GM18951 (cell line): ENCODE data around the gene HSPB2.

Experiments used
- POLR2A ChIP-seq: IDR thresholded peaks from 4 replicates; pipeline ENCODE4 v1.6.1; 2011; ENCODE audit warnings: mild to moderate bottlenecking; ENCODE audit not compliant: insufficient read length, insufficient read depth; ENCODE audit errors: extremely low read depth
- in situ Hi-C: fragments of 300-500 bp; cut with MboI; formaldehyde crosslinking; loops from one replicate; pipeline ENCODE4 v1.12.0; 2022; ENCODE audit warnings: low sequenced_read_pairs, mixed read lengths, inconsistent platforms; ENCODE audit not compliant: unreplicated experiment

Gene HSPB2

DNA sequence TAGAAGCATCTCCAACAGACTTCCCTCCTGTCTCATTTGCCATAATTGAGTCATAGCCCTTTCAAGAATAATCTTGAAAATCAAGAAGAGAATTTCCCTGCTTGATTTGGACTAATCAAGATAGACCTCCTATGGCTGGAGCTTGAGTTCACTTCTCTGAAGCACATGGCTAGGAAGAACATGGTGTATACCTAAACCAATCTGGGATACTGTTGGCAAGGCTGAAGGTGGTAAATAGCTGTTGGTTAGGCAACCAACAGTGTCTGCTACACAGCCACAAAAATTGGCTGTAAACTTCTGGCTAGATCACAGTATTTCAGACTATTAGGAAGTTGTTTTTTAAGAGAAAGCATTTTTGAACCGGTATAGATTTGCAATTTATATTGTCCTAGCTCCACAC is 5.9 kb upstream of the HSPB2 start:
- TF ChIP-seq POLR2A, result no peak
- in situ Hi-C loops, result no loop called here

DNA sequence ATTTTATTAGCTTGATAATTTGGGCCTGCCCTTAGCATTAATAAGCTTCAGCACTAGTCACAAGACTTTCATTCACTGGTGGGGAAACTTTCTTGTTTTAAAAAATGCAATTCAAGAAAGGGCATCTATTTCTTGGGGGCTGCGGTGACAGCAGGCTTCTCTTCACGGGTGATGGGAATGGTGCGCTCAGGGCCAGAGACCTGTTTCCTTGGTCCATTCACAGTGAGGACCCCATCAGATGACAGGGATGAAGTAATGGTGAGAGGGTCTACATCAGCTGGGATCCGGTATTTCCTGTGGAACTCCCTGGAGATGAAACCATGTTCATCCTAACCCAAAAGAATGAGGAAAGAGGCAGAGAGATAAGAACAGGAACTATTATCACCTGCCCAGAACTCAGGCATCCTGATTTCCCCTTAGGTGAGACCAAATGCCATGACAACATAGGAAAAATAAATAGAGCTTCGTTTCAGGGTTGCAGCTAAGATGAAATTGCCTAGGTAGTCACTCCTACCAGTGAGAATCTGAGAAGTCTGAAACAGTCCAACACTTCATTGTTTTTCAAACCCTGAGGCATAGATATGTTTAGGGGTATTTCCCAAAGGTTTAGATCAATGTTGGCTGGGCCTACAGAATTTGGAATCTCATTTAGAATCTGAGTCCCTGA is 3.8 kb upstream of the HSPB2 start:
- TF ChIP-seq POLR2A, result no peak

DNA sequence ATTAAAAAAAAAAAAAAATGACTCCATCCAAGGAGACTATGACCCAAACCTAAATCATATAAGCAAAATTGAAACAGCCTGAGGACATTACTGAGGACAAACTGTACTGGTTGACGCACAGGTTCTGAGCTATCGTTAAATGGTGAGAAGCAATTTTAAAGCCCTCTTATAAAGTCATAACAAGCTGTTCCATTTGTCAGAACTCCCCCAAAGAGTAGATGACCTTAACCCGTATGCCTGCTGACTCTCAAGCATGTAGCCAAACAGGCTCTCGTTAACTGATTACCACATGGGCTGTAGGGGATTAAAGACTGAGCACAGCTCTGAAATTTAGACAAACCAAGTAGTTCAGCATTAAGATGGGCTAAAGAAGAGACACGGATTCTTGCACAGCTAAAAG is 3.2 kb upstream of the HSPB2 start:
- in situ Hi-C loops, result no loop called here

More for the DNA sequence above, 3.8 kb upstream of the HSPB2 start:
- in situ Hi-C loops, result no loop called here

DNA sequence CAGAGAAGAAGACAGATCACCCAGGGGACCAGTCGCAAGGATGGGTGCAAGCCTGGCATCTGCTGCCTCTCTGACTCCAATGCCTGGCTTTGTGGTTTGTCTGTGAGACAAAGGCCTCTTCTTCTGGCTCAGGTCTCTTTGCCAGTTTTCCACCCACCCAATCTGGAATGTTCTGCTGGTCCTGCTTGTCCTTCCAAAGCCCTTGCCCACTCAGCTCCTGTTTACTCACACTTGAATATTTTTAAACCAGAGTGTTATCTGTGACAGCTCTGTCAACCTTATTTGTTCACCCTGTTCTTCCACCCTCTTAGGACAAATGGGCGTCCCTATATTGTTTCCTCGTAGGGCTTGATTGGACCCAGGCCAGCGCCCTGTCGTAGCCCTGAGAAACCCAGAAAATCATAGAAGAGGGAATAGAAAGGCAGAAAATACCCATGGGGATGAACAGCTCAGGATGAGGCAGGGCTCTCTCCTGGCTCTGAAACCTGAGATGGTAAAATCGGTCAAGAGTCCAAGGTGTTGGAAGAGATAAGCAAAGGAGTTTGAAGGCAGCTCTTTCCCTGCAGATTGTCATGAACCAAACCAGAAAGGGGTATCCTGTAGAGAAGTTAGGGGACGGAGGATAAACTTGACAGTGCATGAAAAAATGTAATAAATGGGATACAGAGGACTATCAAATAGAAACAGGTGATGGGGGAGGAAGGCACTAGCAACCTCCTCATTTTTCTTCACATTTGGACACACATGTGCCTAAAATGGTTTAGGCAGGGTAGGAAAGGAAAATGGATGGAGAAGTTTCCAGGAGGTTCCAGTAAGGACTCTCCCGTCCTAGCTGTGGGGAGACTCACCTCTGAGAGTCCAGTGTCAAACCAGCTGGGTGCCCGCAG is 1.6 kb upstream of the HSPB2 start:
- TF ChIP-seq POLR2A, result no peak
- in situ Hi-C loops, result no loop called here

More for the DNA sequence above, 3.2 kb upstream of the HSPB2 start:
- TF ChIP-seq POLR2A, result no peak

DNA sequence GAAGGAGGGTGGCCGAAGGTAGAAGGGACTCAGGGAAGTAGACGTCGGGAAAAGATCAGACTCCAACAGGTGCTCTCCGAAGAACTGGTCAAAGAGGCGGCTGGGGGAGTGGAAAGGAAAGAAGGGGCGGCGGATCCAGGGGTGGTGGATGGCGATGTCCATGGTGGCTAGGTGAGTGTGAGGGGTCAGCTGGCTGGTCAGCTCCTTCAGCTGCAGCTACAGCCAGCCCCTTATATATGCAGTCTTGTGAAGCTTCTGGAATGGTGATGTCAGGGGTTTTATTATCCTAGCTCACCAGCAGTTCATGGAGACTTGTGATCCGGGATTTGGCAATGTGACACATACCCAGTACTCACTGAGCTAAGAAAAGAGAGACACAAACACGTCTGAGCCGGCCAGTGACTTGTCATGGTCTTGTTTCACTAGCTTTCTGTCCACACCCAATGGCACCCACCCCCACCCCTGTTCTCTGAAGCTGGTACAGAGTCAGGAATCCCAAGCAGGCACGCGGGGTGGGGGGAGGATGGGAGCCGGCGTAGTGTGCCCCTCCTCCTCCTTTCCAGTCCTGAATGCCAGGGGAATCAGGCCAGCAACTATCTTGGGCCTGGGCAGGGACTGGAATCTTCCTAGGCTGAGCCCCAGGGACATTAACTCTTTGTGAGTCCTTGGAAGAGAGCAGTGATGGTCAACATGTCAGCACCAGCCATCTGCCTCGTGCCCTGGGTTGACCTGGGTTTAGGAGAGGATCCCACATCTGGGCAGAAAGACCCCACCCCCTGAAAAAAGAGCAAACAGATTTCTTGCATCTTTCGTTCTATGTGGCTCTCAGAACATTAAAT is 752 bp upstream of the HSPB2 start, which contains the start of gene CRYAB:
TSS of gene CRYAB (minus strand) at position 208 of the 839 bp plus-strand sequence. CDS start at position 162, 46 bp downstream.
- in situ Hi-C loops, result no loop called here
- TF ChIP-seq POLR2A, result no peak

DNA sequence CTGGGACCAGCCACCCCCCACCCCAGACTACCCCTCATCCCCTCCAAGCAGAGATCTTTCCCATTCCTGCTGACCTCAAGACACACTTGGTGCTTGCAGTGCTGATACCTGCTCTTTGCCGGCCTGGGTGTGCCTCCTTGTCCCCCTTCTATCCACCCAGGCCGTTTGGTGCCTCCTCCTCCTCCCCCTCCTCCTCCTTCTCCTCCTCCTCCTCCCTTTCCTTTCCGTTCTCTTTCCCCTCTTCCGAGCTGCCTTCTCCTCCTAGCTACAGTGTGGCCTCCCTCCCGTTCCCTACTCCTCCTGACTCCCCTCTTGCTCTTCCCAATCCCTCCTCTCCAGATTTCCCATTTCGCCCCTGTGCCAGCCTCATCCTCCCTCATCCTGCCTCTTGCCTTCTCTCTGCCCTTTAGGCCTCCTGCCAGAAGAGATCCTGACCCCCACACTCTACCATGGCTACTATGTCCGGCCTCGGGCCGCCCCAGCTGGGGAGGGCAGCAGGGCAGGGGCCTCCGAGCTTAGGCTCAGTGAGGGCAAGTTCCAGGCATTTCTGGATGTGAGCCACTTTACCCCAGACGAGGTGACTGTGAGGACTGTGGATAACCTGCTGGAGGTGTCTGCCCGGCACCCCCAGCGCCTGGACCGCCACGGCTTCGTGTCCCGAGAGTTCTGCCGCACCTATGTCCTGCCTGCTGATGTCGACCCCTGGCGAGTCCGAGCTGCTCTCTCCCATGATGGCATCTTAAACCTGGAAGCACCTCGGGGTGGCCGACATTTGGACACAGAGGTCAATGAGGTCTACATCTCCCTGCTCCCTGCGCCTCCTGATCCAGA is 712 bp downstream of the HSPB2 start:
- no peak for TF ChIP-seq POLR2A
- in situ Hi-C loops, result no loop called here

DNA sequence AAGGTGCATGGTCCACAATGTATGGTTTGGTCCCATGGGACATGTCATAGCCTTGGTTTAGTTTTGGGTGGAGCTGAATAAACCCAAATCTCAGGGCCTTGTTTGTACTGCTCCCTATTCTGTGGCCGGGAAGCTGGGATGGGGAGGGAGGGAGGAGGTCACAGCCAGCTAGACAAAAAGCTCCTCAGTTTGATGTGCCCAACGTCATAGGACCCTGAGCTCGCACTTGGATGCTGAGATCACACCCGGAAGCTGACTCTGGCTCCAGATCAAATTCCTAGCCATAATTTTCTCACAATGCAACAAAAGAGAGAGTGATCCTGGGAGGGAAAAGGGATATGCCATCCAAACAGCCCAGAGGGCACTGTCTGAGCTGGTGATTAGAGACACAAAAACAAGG is 1.5 kb downstream of the HSPB2 start:
- in situ Hi-C loops, result no loop called here
- TF ChIP-seq POLR2A, result no peak

DNA sequence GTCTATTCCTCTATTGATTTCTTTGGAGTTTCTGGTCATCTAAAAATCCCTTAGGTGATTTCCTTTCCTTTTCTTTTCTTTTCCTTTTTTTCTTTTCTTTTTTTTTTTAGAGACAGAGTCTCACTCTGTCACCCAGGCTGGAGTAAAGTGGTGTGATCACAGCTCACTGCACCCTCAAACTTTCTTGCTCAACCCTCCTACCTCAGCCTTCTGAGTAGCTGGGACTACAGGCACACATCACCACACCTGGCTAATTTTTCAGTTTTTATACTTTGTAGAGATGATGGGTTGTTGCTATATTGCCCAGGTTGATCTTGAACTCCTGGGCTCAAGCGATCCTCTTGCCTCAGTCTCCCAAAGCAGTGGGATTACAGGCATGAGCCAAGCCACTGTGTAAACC is 4.2 kb downstream of the HSPB2 start:
- in situ Hi-C loops, result no loop called here
- no peak for TF ChIP-seq POLR2A

DNA sequence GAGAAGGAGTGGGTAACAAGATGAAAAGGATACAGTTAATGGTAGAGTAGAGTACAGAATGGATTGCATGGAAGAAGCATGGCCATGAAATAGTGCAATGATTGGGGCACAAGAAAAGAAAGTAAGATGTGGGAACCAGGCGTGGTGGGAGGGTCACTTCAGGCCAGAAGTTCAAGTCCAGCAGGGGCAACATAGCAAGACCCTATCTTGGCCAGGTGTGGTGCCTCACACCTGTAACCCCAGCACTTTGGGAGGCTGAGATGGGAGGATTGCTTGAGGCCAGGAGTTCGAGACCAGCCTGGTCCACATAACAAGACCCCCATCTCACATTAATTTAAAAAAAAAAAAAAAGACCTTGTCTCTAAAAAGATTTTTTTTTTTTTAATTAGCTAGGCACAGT is 4.8 kb downstream of the HSPB2 start:
- in situ Hi-C loops, result no loop called here
- TF ChIP-seq POLR2A, result no peak

DNA sequence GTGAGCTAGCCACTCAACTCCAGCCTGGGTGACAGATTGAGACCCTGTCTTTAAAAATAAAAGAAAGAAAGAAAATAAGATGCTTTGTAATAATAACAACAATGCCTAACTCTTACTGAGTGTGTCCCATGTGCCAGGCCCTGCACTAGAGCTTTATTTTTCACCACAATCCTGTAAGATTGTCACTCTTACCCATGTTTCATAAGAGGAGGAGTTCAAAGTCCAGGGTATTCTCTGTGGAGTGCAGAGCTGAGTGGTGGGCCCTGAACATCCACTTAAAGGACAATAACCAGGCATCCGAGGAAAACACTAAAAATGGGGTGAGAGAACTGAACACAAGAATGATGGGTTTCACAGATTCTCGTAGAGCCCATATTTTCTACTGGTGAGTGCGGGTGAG is 5.3 kb downstream of the HSPB2 start:
- no peak for TF ChIP-seq POLR2A
- in situ Hi-C loops, result no loop called here

DNA sequence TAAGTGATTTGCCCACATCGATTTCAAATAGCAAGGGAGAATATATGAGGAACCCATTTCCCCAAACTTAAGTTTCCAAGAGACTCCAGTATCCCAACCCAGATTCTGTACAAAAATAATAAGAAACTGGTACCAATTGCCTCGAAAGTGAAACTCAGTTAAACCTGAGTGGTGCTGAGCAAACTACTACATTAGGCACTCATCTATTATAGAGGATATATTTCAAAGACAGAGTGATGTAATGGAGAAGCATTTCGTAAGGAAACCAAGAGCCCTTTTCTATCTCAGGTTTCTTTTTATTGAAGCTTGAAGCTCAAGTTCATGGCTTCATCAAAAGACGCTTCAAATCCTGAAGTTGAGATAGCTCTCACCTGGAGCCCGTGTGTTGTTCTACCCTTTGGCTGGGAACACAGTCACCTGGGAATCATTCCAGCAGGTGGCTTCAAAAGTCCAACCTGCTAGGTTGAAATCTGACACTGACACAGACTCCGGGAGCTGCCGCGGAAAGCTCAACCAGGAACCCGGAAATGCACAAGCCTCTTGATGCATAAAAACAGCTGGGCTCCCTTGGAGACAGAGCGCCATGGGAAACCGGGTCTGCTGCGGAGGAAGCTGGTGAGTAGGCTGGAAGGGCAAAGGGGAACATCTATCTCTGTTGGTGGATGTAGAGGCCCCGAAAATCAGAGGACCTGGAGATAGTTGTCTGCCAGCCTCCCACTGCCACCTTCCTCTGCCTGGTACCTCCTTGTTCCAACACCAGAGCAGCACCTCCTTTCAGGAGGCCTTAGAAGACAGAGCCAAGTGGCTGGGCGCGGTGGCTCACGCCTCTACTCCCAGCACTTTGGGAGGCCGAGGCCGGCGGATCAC is 6.1 kb downstream of the HSPB2 start, which contains the start of gene C11orf52:
TSS of gene C11orf52 (plus strand) at position 524 of the 867 bp plus-strand sequence. CDS start at position 584, 60 bp downstream.
- no peak for TF ChIP-seq POLR2A
- in situ Hi-C loops, result no loop called here
